Brain microvascular endothelial cell (primary cell): ENCODE results near the gene BTNL2.
A peak's percentile ranks its signal among the peaks of the same experiment; 100 is the strongest.

ENCODE experiments used
- DNase-seq: peaks from one replicate; pipeline ENCODE4 v3.0.0-alpha.2; 2020
- H3K27ac ChIP-seq: fragments of 250-450 bp; sonication (Bioruptor Pico); 2 replicates; pipeline ENCODE4 v1.5.1; 2020; ENCODE audit warnings: mild to moderate bottlenecking, moderate library complexity
- H3K27me3 ChIP-seq: fragments of 250-450 bp; sonication (Bioruptor Pico); replicated peaks from 2 replicates; pipeline ENCODE4 v1.5.1; 2020; ENCODE audit warnings: mild to moderate bottlenecking
- H3K36me3 ChIP-seq: fragments of 250-450 bp; sonication (Bioruptor Pico); replicated peaks from 2 replicates; pipeline ENCODE4 v1.5.1; 2020; ENCODE audit warnings: mild to moderate bottlenecking
- H3K4me3 ChIP-seq: 2 replicates; pipeline ENCODE4 v1.5.1; 2011; ENCODE audit warnings: low read depth, mild to moderate bottlenecking, control low read depth, low read length, moderate library complexity
- in situ Hi-C: cut with HindIII; loops from 2 replicates; pipeline ENCODE4 v1.10.0; 2017; ENCODE audit warnings: low sequenced_read_pairs, low pct_ligation_motif_present
- TF ChIP-seq, protein P1 (sequence below): IDR thresholded peaks from 2 replicates; pipeline ENCODE4 v1.5.1; 2011; ENCODE audit warnings: low read depth, mild to moderate bottlenecking, moderate library complexity, low read length, control low read depth, inconsistent platforms; ENCODE audit errors: missing control alignments

BTNL2 gene

DNA sequence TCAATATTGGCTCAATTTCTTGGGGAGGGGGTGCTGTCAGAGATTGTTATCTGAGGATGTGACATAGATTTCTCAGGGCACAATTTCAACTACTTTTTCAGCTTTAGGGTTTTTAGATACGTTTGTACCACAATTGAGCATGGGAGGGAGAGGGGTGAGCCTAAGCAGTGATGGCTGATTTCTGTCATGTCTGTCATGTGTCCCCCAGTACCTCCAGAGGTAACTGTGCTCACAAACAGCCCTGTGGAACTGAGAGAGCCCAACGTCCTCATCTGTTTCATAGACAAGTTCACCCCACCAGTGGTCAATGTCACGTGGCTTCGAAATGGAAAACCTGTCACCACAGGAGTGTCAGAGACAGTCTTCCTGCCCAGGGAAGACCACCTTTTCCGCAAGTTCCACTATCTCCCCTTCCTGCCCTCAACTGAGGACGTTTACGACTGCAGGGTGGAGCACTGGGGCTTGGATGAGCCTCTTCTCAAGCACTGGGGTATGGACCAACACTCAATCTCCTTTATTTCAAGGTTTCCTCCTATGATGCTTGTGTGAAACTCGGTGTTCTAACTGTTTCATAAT, 36.1 kb upstream of the BTNL2 start:
- Histone ChIP-seq H3K27me3 (no peaks in the 10 kb centered on the region), H3K27ac (no peak overlapping the region), H3K4me3 (no peak overlapping the region), H3K36me3 (no peaks in the 10 kb centered on the region)
- TF ChIP-seq, protein P1, sequence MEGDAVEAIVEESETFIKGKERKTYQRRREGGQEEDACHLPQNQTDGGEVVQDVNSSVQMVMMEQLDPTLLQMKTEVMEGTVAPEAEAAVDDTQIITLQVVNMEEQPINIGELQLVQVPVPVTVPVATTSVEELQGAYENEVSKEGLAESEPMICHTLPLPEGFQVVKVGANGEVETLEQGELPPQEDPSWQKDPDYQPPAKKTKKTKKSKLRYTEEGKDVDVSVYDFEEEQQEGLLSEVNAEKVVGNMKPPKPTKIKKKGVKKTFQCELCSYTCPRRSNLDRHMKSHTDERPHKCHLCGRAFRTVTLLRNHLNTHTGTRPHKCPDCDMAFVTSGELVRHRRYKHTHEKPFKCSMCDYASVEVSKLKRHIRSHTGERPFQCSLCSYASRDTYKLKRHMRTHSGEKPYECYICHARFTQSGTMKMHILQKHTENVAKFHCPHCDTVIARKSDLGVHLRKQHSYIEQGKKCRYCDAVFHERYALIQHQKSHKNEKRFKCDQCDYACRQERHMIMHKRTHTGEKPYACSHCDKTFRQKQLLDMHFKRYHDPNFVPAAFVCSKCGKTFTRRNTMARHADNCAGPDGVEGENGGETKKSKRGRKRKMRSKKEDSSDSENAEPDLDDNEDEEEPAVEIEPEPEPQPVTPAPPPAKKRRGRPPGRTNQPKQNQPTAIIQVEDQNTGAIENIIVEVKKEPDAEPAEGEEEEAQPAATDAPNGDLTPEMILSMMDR: no peak
- in situ Hi-C loops: no loop called here
- no peak for DNase-seq

- no peak for DNase-seq
- no peaks in the 10 kb centered on the region for H3K27me3 ChIP-seq
- in situ Hi-C loops: no loop called here
- no peaks in the 10 kb centered on the region for H3K36me3 ChIP-seq
- TF ChIP-seq, protein P1: no peak
- H3K4me3 ChIP-seq: no peak overlapping the region
- no peak overlapping the region for H3K27ac ChIP-seq
Measured at GRCh38 chr6:32442243-32442667, 35.3 kb upstream of the BTNL2 start.

DNA sequence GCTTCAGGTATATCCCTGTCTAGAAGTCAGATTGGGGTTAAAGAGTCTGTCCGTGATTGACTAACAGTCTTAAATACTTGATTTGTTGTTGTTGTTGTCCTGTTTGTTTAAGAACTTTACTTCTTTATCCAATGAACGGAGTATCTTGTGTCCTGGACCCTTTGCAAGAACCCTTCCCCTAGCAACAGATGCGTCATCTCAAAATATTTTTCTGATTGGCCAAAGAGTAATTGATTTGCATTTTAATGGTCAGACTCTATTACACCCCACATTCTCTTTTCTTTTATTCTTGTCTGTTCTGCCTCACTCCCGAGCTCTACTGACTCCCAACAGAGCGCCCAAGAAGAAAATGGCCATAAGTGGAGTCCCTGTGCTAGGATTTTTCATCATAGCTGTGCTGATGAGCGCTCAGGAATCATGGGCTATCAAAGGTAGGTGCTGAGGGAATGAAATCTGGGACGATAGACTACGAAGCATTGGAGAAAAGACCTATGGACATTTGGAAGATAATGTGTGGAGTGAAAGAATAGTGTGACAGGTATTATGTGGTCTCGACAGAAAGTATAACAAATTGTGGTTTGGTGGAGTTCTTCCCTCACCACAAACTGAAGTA, 32.7 kb upstream of the BTNL2 start, which contains the start of gene HLA-DRA:
TSS of gene HLA-DRA (plus strand) at position 286 of the 613 bp plus-strand sequence. CDS start at position 350, 64 bp downstream.
- DNase-seq: peak; percentile 39
- Histone ChIP-seq H3K36me3 (no peaks in the 10 kb centered on the region), H3K27me3 (no peaks in the 10 kb centered on the region), H3K4me3 (no peak within 1 kb of the TSS), H3K27ac (no peak within 1 kb of the TSS)
- TF ChIP-seq, protein P1: no peak
- in situ Hi-C loops: no loop called here

GRCh38 chr6:32439139-32439538, 32.2 kb upstream of the BTNL2 start:
- no peaks in the 10 kb centered on the region for H3K27me3 ChIP-seq
- in situ Hi-C loops: no loop called here
- TF ChIP-seq, protein P1: no peak
- H3K36me3 ChIP-seq: no peaks in the 10 kb centered on the region
- no peak for DNase-seq
- no peak overlapping the region for H3K4me3 ChIP-seq
- no peak overlapping the region for H3K27ac ChIP-seq

DNA sequence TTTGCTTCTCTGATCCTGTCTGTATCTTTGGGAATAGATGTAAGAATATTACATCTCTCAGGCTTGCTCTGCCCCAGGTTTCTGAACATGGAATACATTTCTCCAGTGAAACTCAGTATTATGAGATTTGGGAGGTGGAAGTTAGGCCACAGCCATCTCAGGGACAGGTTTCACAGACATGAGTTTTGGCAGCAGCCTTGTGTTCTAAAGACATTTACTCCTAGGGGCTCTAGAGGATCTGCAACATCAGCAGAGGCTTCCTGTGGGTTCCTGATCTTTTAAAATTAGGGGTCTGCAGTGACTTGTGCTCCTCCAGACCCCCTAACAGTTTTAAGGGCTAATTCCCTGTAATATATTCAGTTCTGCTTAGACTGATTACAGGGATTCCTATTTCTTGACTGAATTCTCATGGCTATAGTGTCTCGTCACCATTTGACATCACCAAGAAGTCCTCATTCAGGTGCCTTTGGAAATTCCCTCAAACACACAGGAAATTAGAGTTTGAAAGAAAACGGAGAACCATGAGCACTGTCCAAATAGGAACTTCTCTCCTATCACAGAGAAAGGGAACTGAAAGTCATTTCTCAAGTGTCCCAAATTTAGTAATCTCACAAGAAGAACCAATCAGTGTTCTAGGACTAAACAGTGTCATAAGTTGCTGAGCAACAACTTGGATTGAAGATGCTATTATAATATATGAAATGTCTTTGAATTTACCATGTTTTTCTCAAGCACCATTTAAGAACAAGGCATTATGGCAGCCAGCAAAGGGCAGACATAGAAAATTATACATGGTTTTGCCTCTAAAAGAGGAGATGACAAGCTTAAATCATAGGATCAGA, 30.2 kb upstream of the BTNL2 start:
- DNase-seq: no peak
- TF ChIP-seq, protein P1: no peak
- Histone ChIP-seq H3K36me3 (no peaks in the 10 kb centered on the region), H3K27me3 (no peaks in the 10 kb centered on the region), H3K4me3 (no peak overlapping the region), H3K27ac (no peak overlapping the region)
- in situ Hi-C loops: no loop called here
